Adrenal gland (tissue), 5 donors: ENCODE results near the gene INKA2.

Experiments used
- POLR2A ChIP-seq, 2 donors: fragments of 450-650 bp; IDR thresholded peaks; one replicate each; pipeline ENCODE4 v1.6.1; 2017; ENCODE audit warnings: antibody characterized with exemption in 2 of 2, mild to moderate bottlenecking in 2 of 2, moderate library complexity in 1 of 2
- TF ChIP-seq, protein P1 (sequence below), 6 experiments: fragments of 450-650 bp in 4 of 6; fragments of 200-600 bp in 2 of 6; sonication (generic) in 1 of 6; IDR thresholded peaks; 1 replicate in 5 of 6; 2 replicates in 1 of 6; pipeline versions ENCODE4 v1.5.1 to v1.8.0; 2016 to 2021; ENCODE audit warnings: antibody characterized with exemption in 6 of 6, mild to moderate bottlenecking in 2 of 6, moderate library complexity in 1 of 6
- donor health status: DM: no; HTN: no; CAD: no.

DNA sequence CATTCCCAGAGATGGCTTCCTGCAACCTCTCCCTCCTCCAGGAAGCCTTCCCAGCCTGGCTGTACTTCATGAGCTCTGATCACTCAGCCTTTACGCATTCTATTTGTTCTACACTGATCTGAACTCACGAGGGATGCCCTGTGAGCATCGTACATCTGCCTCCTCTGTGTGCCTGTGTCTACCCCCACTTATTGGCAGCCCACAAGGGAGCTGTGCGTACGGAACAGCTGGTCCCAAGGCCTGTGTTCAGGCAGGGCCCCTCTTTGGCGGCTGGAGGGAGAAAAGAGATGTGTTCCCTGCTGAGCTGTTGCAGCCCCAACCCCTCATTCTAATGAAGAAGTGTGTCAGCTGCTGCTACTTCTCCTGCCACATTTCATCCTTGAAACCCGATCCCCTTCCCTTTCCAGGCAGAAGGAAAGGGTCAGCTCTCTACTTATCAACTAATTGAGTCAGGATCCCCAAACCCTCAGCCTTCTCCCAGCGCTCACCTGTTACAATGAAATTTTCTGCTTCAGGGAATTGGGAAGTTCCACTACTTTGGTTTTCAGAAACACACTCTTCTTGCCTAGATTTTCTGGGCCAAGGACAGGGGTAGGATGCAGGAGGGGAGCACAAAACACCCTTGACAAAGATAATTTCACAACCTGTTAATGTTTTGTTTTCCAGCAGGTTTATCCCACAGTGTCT is 3.2 kb downstream of the INKA2 start:
- TF ChIP-seq, protein P1, sequence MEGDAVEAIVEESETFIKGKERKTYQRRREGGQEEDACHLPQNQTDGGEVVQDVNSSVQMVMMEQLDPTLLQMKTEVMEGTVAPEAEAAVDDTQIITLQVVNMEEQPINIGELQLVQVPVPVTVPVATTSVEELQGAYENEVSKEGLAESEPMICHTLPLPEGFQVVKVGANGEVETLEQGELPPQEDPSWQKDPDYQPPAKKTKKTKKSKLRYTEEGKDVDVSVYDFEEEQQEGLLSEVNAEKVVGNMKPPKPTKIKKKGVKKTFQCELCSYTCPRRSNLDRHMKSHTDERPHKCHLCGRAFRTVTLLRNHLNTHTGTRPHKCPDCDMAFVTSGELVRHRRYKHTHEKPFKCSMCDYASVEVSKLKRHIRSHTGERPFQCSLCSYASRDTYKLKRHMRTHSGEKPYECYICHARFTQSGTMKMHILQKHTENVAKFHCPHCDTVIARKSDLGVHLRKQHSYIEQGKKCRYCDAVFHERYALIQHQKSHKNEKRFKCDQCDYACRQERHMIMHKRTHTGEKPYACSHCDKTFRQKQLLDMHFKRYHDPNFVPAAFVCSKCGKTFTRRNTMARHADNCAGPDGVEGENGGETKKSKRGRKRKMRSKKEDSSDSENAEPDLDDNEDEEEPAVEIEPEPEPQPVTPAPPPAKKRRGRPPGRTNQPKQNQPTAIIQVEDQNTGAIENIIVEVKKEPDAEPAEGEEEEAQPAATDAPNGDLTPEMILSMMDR (IDR thresholded peaks at IDR 0.05), result no peak
- no peak for TF ChIP-seq POLR2A (IDR thresholded peaks at IDR 0.05)
